HepG2 (cell line): Measurements from ENCODE around the gene GLIS2. TPM values are rescaled to one million over a fixed set of nuclear protein-coding genes. Genes with fewer than 3 reads are reported as not detected.

Source experiments
- GABPA ChIP-seq, 2 experiments: IDR thresholded peaks; 2 replicates each; pipeline ENCODE4 v1.6.1; 2011 to 2016; ENCODE audit warnings: low read depth in 2 of 2, low read length in 1 of 2, missing biosample characterization in 1 of 2, missing genetic modification characterization in 1 of 2
- GMEB1 ChIP-seq: sonication (generic); formaldehyde crosslinking; IDR thresholded peaks from 2 replicates; pipeline ENCODE4 v1.5.1; 2020; ENCODE audit warnings: missing genetic modification reagents, mild to moderate bottlenecking, borderline replicate concordance
- HIC2 ChIP-seq: sonication (generic); formaldehyde crosslinking; IDR thresholded peaks from 2 replicates; pipeline ENCODE4 v1.9.0; 2022; ENCODE audit warnings: low read depth, missing genetic modification reagents
- MEIS2 ChIP-seq: sonication (generic); formaldehyde crosslinking; IDR thresholded peaks from 2 replicates; pipeline ENCODE4 v1.9.0; 2021; ENCODE audit warnings: mild to moderate bottlenecking, missing genetic modification reagents
- PLRG1 ChIP-seq: fragments of 450-650 bp; conservative IDR thresholded peaks from 2 replicates; pipeline ENCODE4 v1.6.1; 2016
- SKI ChIP-seq: fragments of 450-650 bp; IDR thresholded peaks from one replicate; pipeline ENCODE4 v1.6.1; 2018; ENCODE audit warnings: mild to moderate bottlenecking; ENCODE audit not compliant: partially characterized antibody
- SUZ12 ChIP-seq: fragments of 150-350 bp; IDR thresholded peaks from 2 replicates; pipeline ENCODE4 v1.6.1; 2014; ENCODE audit warnings: low read depth, low read length
- ZBTB46 ChIP-seq: sonication (generic); formaldehyde crosslinking; IDR thresholded peaks from 2 replicates; pipeline ENCODE4 v1.4.0; 2020; ENCODE audit warnings: mild to moderate bottlenecking, missing genetic modification reagents, borderline replicate concordance
- ZC3H13 ChIP-seq: sonication (generic); formaldehyde crosslinking; IDR thresholded peaks from 2 replicates; pipeline ENCODE4 v1.8.1; 2023; ENCODE audit warnings: mild to moderate bottlenecking, missing genetic modification reagents, moderate library complexity
- ZNF331 ChIP-seq: sonication (generic); formaldehyde crosslinking; IDR thresholded peaks from 2 replicates; pipeline ENCODE4 v1.4.0; 2020; ENCODE audit warnings: missing genetic modification reagents
- polyA plus RNA-seq, 8 experiments: library from polyadenylated mRNA; depleted of rRNA in 3 of 8; stranded (reverse) in 7 of 8; unstranded in 1 of 8; fragments of >200 nt; fragmentation: Illumina TruSeq in 4 of 8; extraction: Trizol in 4 of 8; gene quantifications; 2 replicates each; pipeline versions ENCODE4 v1.2.1 to v1.2.3, GENCODE V29; 2011 to 2016; ENCODE audit warnings: low read depth in 4 of 8, missing spikeins in 1 of 8, mixed read lengths in 1 of 8; ENCODE audit not compliant: insufficient read depth in 1 of 8
- total RNA-seq, 5 experiments: library from RNA; depleted of rRNA; stranded (reverse); fragments of >200 nt; fragmentation: Illumina TruSeq; extraction: Trizol; gene quantifications; 2 replicates each; pipeline ENCODE4 v1.2.3, GENCODE V29; 2016; ENCODE audit warnings: low read depth in 1 of 5
- TF ChIP-seq, protein P1 (sequence below): sonication (generic); formaldehyde crosslinking; IDR thresholded peaks from 2 replicates; pipeline ENCODE4 v1.4.0; 2020; ENCODE audit warnings: mild to moderate bottlenecking, missing genetic modification reagents
- TF ChIP-seq, protein P2 (sequence below): sonication (generic); formaldehyde crosslinking; IDR thresholded peaks from 2 replicates; pipeline ENCODE4 v1.4.0; 2020; ENCODE audit warnings: missing genetic modification reagents, borderline replicate concordance
- TF ChIP-seq, protein P3 (sequence below): sonication (generic); formaldehyde crosslinking; IDR thresholded peaks from 2 replicates; pipeline ENCODE4 v1.8.1; 2023; ENCODE audit warnings: mild to moderate bottlenecking, inconsistent platforms, moderate library complexity, missing genetic modification reagents, borderline replicate concordance

Gene GLIS2
- total and polyA plus RNA-seq, 2 of the 13 experiments (the other 11 are each of a cell fraction or from before 2014, with no cell fraction given) = 0.28 to 0.29 TPM

GRCh38 chr16:4271176-4272113, 44.4 kb upstream of the GLIS2 start (continued):
- TF ChIP-seq, protein P1, sequence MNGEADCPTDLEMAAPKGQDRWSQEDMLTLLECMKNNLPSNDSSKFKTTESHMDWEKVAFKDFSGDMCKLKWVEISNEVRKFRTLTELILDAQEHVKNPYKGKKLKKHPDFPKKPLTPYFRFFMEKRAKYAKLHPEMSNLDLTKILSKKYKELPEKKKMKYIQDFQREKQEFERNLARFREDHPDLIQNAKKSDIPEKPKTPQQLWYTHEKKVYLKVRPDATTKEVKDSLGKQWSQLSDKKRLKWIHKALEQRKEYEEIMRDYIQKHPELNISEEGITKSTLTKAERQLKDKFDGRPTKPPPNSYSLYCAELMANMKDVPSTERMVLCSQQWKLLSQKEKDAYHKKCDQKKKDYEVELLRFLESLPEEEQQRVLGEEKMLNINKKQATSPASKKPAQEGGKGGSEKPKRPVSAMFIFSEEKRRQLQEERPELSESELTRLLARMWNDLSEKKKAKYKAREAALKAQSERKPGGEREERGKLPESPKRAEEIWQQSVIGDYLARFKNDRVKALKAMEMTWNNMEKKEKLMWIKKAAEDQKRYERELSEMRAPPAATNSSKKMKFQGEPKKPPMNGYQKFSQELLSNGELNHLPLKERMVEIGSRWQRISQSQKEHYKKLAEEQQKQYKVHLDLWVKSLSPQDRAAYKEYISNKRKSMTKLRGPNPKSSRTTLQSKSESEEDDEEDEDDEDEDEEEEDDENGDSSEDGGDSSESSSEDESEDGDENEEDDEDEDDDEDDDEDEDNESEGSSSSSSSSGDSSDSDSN (CRISPR knock-in tag) = peak; percentile 74
- TF ChIP-seq PLRG1 (no peak), GABPA (IDR thresholded peaks at IDR 0.05; ENCODE audit: low read depth, low read length) (no peak), GABPA (CRISPR knock-in tag; IDR thresholded peaks at IDR 0.05; ENCODE audit: low read depth) (peak; percentile 63; the same call in 1 of the 2 replicates), ZNF331 (CRISPR knock-in tag) (peak; percentile 46; the same call in 1 of the 2 replicates), MEIS2 (CRISPR knock-in tag) (peak; percentile 85), GMEB1 (CRISPR knock-in tag) (peak; percentile 84), SUZ12 (peak; percentile 81), HIC2 (0 out of 2 replicates have a peak, but pooled peaks have one; percentile 37), SKI (no peak), ZBTB46 (CRISPR knock-in tag) (peak; percentile 79; the same call in 1 of the 2 replicates), ZC3H13 (CRISPR knock-in tag) (peak; percentile 63)
- TF ChIP-seq, protein P2, sequence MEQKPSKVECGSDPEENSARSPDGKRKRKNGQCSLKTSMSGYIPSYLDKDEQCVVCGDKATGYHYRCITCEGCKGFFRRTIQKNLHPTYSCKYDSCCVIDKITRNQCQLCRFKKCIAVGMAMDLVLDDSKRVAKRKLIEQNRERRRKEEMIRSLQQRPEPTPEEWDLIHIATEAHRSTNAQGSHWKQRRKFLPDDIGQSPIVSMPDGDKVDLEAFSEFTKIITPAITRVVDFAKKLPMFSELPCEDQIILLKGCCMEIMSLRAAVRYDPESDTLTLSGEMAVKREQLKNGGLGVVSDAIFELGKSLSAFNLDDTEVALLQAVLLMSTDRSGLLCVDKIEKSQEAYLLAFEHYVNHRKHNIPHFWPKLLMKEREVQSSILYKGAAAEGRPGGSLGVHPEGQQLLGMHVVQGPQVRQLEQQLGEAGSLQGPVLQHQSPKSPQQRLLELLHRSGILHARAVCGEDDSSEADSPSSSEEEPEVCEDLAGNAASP (CRISPR knock-in tag) = peak; percentile 54
- TF ChIP-seq, protein P3, sequence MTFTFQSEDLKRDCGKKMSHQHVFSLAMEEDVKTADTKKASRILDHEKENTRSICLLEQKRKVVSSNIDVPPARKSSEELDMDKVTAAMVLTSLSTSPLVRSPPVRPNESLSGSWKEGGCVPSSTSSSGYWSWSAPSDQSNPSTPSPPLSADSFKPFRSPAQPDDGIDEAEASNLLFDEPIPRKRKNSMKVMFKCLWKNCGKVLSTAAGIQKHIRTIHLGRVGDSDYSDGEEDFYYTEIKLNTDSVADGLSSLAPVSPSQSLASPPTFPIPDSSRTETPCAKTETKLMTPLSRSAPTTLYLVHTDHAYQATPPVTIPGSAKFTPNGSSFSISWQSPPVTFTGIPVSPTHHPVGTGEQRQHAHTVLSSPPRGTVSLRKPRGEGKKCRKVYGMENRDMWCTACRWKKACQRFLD (CRISPR knock-in tag) = peak; percentile 65; the same call in 1 of the 2 replicates
